M059J (cell line): ENCODE measurements around the gene DICER1. TPM values are rescaled to one million over a fixed set of nuclear protein-coding genes. Genes with fewer than 3 reads are reported as not detected.

Source experiments
- DNase-seq: peaks from one replicate; pipeline ENCODE4 v3.0.0-alpha.2; 2012; ENCODE audit warnings: low read depth
- total RNA-seq: library from RNA; depleted of rRNA; stranded (reverse); fragments of >200 nt; shearing (Covaris generic); gene quantifications from 2 replicates; pipeline ENCODE4 v1.2.3, GENCODE V29; 2014

Gene DICER1
- total RNA-seq, 1 experiment from 2014 or later, result 13.2 TPM

GRCh38 chr14:95061317-95062093, 95.8 kb downstream of the DICER1 start:
- no peak for DNase-seq

- DNase-seq, result no peak
These were observed 98.2 kb downstream of the DICER1 start for GRCh38 chr14:95059126-95059525.

- DNase-seq, result no peak
These were observed 98.8 kb downstream of the DICER1 start for GRCh38 chr14:95058491-95058890.

GRCh38 chr14:95057851-95058250, 99.5 kb downstream of the DICER1 start:
- no peak for DNase-seq

- no peak for DNase-seq
These were observed 100.2 kb downstream of the DICER1 start for GRCh38 chr14:95057147-95057546.

- DNase-seq, result no peak
These were observed 100.9 kb downstream of the DICER1 start for GRCh38 chr14:95056476-95056875.

- DNase-seq, result no peak
These were observed 102.0 kb downstream of the DICER1 start for GRCh38 chr14:95055318-95055717.

- no peak for DNase-seq
These were observed 102.7 kb downstream of the DICER1 start for GRCh38 chr14:95054346-95055280.

GRCh38 chr14:95052016-95052585, 105.2 kb downstream of the DICER1 start:
- no peak for DNase-seq

GRCh38 chr14:95049952-95050351, 107.4 kb downstream of the DICER1 start:
- DNase-seq, result no peak

GRCh38 chr14:95048771-95049312, 108.5 kb downstream of the DICER1 start:
- no peak for DNase-seq

- DNase-seq, result no peak
These were observed 109.6 kb downstream of the DICER1 start for GRCh38 chr14:95047754-95048153.

GRCh38 chr14:95046711-95047681, 110.3 kb downstream of the DICER1 start:
- DNase-seq, result peak; percentile 17

- no peak for DNase-seq
These were observed 111.4 kb downstream of the DICER1 start for GRCh38 chr14:95045836-95046430.

- DNase-seq, result no peak
These were observed 112.1 kb downstream of the DICER1 start for GRCh38 chr14:95045106-95045701.

GRCh38 chr14:95044463-95045105, 112.7 kb downstream of the DICER1 start:
- DNase-seq, result no peak

GRCh38 chr14:95043732-95044462, 113.4 kb downstream of the DICER1 start:
- DNase-seq, result no peak

- no peak for DNase-seq
These were observed 114.0 kb downstream of the DICER1 start for GRCh38 chr14:95043314-95043713.

GRCh38 chr14:95041477-95042020, 115.8 kb downstream of the DICER1 start:
- no peak for DNase-seq
